GM19193 (cell line): ENCODE data around the gene MARVELD1.

ENCODE experiments used
- POLR2A ChIP-seq: IDR thresholded peaks from 4 replicates; pipeline ENCODE4 v1.6.1; 2011; ENCODE audit not compliant: insufficient read depth, insufficient read length; ENCODE audit errors: extremely low read depth

MARVELD1 gene

GRCh38 chr10:97686301-97686961 is 27.1 kb upstream of the MARVELD1 start:
- no peak for TF ChIP-seq POLR2A

GRCh38 chr10:97686962-97687784 is 26.4 kb upstream of the MARVELD1 start, which contains the start of gene AVPI1:
AVPI1 (minus strand) TSS chr10:97687241; CDS start chr10:97679905, 7,336 bp downstream.
- peak; percentile 45 for TF ChIP-seq POLR2A

GRCh38 chr10:97687785-97688781 is 25.4 kb upstream of the MARVELD1 start:
- no peak for TF ChIP-seq POLR2A

GRCh38 chr10:97689559-97690020 is 23.9 kb upstream of the MARVELD1 start:
- no peak for TF ChIP-seq POLR2A

- TF ChIP-seq POLR2A, result no peak
These were observed 23.4 kb upstream of the MARVELD1 start for GRCh38 chr10:97690133-97690532.

- no peak for TF ChIP-seq POLR2A
These were observed 12.0 kb upstream of the MARVELD1 start for GRCh38 chr10:97701438-97702069.

GRCh38 chr10:97703398-97704067 is 10.0 kb upstream of the MARVELD1 start:
- no peak for TF ChIP-seq POLR2A

- no peak for TF ChIP-seq POLR2A
These were observed 9.2 kb upstream of the MARVELD1 start for GRCh38 chr10:97704341-97704740.

- TF ChIP-seq POLR2A, result no peak
These were observed 8.4 kb upstream of the MARVELD1 start for GRCh38 chr10:97705006-97705670.

- no peak for TF ChIP-seq POLR2A
These were observed 6.2 kb upstream of the MARVELD1 start for GRCh38 chr10:97707134-97707861.

- TF ChIP-seq POLR2A, result no peak
These were observed 5.4 kb upstream of the MARVELD1 start for GRCh38 chr10:97708167-97708566.
